Transverse colon (tissue), 4 donors: ENCODE measurements around the gene CRY1. TPM values are rescaled to one million over a fixed set of nuclear protein-coding genes. Genes with fewer than 3 reads are reported as not detected.

Experiments used
- DNase-seq: peaks from one replicate; pipeline ENCODE4 v3.0.0-alpha.2; 2019
- H3K27ac ChIP-seq, 4 donors: fragments of 200-600 bp; sonication (generic); 2 replicates each; pipeline ENCODE4 v1.5.1; 2016 to 2018; ENCODE audit warnings: inconsistent platforms in 4 of 4
- H3K27me3 ChIP-seq: fragments of 200-600 bp; sonication (generic); 2 replicates; pipeline ENCODE4 v1.5.1; 2017; ENCODE audit warnings: inconsistent platforms
- H3K36me3 ChIP-seq, 4 donors: fragments of 200-600 bp; sonication (generic); 2 replicates each; pipeline ENCODE4 v1.5.1; 2017 to 2019; ENCODE audit warnings: inconsistent platforms in 4 of 4
- H3K4me1 ChIP-seq, 4 donors: fragments of 200-600 bp; sonication (generic); 2 replicates each; pipeline ENCODE4 v1.5.1; 2017 to 2020; ENCODE audit warnings: inconsistent platforms in 4 of 4
- H3K4me3 ChIP-seq, 4 donors: fragments of 200-600 bp; sonication (generic); 1 replicate in 1 of 4; 2 replicates in 3 of 4; pipeline versions ENCODE4 v1.5.1 to v1.6.1; 2017 to 2019; ENCODE audit warnings: inconsistent platforms in 4 of 4
- H3K9me3 ChIP-seq, 2 donors: fragments of 200-600 bp; sonication (generic); 2 replicates each; pipeline ENCODE4 v1.5.1; 2017 to 2019; ENCODE audit warnings: inconsistent platforms in 2 of 2
- EP300 ChIP-seq: sonication (generic); formaldehyde crosslinking; IDR thresholded peaks from one replicate; pipeline ENCODE4 v1.6.1; 2017; ENCODE audit warnings: antibody characterized with exemption, low read depth
- POLR2A ChIP-seq: fragments of 450-650 bp; IDR thresholded peaks from one replicate; pipeline ENCODE4 v1.6.1; 2016; ENCODE audit warnings: antibody characterized with exemption, mild to moderate bottlenecking, moderate library complexity
- POLR2AphosphoS5 ChIP-seq, 3 donors: sonication (generic); formaldehyde crosslinking; IDR thresholded peaks; one replicate each; pipeline ENCODE4 v1.6.1; 2016; ENCODE audit warnings: antibody characterized with exemption in 3 of 3
- WGBS, 2 donors: methylation state at CpG; one replicate each; pipeline ENCODE4 v1.1.5; 2018; ENCODE audit warnings: low coverage in 1 of 2; 5-methylcytosine and 5-hydroxymethylcytosine counted together
- in situ Hi-C, 4 donors: fragments of 200-750 bp; cut with MboI; loops; one replicate each; pipeline versions ENCODE4 v1.15.0 to v1.15.1; 2017; ENCODE audit warnings: low sequenced_read_pairs in 3 of 4, low pct_ligation_motif_present in 1 of 4, low pct_unique_long_range_greater_than_20kb in 1 of 4
- intact Hi-C: fragments of 100-400 bp; cut with DNase I; formaldehyde crosslinking; loops from one replicate; pipeline ENCODE4 v1.15.1; 2023; ENCODE audit warnings: low total_unique reads
- total RNA-seq, 4 donors: library from RNA; depleted of rRNA; stranded (reverse); fragments of >200 nt; gene quantifications; one replicate each; pipeline ENCODE4 v1.1.0, GENCODE V29; 2016
- TF ChIP-seq, protein P1 (sequence below), 5 experiments: fragments of 200-600 bp in 3 of 5; fragments of 450-650 bp in 2 of 5; sonication (generic) in 3 of 5; IDR thresholded peaks; 1 replicate in 2 of 5; 2 replicates in 3 of 5; pipeline ENCODE4 v1.5.1; 2016 to 2017; ENCODE audit warnings: antibody characterized with exemption in 5 of 5, inconsistent platforms in 3 of 5, mild to moderate bottlenecking in 2 of 5, moderate library complexity in 1 of 5

The CRY1 gene
- total RNA-seq, 4 donors from 2014 or later: 10.1 to 71.8 (median 21.0) TPM

- DNase-seq: no peak
- Histone ChIP-seq H3K27ac (no peak overlapping the region), H3K27me3 (peaks cover 3% of the 10 kb centered on the region), H3K9me3 (no peaks in the 10 kb centered on the region), H3K4me3 (no peak overlapping the region), H3K36me3 (no peaks in the 10 kb centered on the region), H3K4me1 (no peaks in the 10 kb centered on the region)
- TF ChIP-seq POLR2AphosphoS5 (IDR thresholded peaks at IDR 0.05) (no peak), POLR2A (no peak), EP300 (no peak)
- TF ChIP-seq, protein P1, sequence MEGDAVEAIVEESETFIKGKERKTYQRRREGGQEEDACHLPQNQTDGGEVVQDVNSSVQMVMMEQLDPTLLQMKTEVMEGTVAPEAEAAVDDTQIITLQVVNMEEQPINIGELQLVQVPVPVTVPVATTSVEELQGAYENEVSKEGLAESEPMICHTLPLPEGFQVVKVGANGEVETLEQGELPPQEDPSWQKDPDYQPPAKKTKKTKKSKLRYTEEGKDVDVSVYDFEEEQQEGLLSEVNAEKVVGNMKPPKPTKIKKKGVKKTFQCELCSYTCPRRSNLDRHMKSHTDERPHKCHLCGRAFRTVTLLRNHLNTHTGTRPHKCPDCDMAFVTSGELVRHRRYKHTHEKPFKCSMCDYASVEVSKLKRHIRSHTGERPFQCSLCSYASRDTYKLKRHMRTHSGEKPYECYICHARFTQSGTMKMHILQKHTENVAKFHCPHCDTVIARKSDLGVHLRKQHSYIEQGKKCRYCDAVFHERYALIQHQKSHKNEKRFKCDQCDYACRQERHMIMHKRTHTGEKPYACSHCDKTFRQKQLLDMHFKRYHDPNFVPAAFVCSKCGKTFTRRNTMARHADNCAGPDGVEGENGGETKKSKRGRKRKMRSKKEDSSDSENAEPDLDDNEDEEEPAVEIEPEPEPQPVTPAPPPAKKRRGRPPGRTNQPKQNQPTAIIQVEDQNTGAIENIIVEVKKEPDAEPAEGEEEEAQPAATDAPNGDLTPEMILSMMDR (IDR thresholded peaks at IDR 0.05): no peak
- intact Hi-C loops (no loop called here), in situ Hi-C loops (no loop called here)
- WGBS, 2 donors: 12 to 17% methylated on average over 1 of the region's 1 CpG
Measured at GRCh38 chr12:106945261-106945851, 148.0 kb downstream of the CRY1 start.

DNA sequence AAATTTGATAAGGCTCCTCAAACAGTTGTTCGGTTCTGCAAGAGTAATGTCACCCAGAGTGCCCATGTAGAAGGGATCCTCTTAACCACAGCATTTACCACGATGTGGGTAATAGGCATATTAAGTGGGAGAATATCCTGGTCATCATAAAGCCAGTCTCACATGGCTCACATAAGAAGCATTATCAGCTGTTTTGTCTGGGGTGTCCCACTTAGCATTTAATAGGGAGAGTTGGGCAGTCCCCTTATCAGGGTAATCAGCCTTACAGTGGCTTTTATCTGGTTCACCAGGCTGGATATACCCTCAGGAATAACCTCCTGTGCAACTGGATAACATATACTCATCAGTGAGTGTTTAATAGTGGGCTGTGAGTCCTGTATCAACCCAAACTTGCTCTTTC, 150.6 kb downstream of the CRY1 start:
- no peaks in the 10 kb centered on the region for H3K4me1 ChIP-seq
- peaks cover 3% of the 10 kb centered on the region for H3K27me3 ChIP-seq
- H3K4me3 ChIP-seq: no peak overlapping the region
- 86 to 87% methylated on average over 2 of the region's 2 CpGs for WGBS, 2 donors
- no peaks in the 10 kb centered on the region for H3K9me3 ChIP-seq
- in situ Hi-C loops: no loop called here
- intact Hi-C loops: no loop called here
- no peak overlapping the region for H3K27ac ChIP-seq
- TF ChIP-seq POLR2AphosphoS5 (IDR thresholded peaks at IDR 0.05): no peak
- TF ChIP-seq POLR2A: no peak
- TF ChIP-seq, protein P1 (IDR thresholded peaks at IDR 0.05): no peak
- TF ChIP-seq EP300: no peak
- H3K36me3 ChIP-seq: no peaks in the 10 kb centered on the region
- no peak for DNase-seq

DNA sequence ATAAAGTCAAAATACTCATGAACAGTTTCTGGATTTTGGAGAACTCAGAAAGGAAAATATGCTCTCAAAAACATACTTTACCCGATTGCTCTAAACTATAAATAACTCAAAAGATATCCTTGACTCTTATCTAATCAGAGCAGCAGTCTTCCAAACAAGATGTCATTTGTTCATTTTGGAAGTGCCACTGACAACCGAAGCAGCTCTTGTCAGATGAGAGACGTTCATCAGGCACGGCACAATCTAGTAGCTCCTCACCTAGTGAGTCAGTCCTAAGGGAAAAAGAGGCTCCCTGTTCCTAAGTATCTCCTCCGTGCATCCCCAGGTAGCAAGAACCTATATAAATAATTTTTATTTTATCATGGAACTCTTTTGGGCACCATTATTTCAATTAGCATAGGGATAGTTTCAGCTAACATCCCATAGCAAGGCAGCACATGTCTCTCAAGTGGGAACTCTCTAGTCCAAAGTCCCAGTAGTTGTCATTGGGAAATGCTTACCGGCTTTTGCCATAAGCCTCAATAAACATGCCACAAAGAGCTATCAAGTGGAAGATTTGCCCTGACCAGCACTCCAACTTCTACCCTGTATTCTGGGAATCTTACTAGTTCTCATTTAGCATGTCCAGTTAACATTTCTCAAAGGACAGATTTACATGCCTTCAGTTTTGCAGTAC, 151.7 kb downstream of the CRY1 start:
- TF ChIP-seq POLR2A (no peak), POLR2AphosphoS5 (IDR thresholded peaks at IDR 0.05) (no peak), EP300 (no peak)
- TF ChIP-seq, protein P1 (IDR thresholded peaks at IDR 0.05): no peak
- in situ Hi-C loops: no loop called here
- DNase-seq: no peak

More for the DNA sequence above, 151.7 kb downstream of the CRY1 start:
- Histone ChIP-seq H3K27ac (no peak overlapping the region), H3K36me3 (no peaks in the 10 kb centered on the region), H3K27me3 (no peaks in the 10 kb centered on the region), H3K4me1 (no peaks in the 10 kb centered on the region), H3K4me3 (no peak overlapping the region), H3K9me3 (no peaks in the 10 kb centered on the region)
- WGBS, 2 donors: 75 to 82% methylated on average over 2 to 6 of the region's 6 CpGs
- intact Hi-C loops: no loop called here

Other genes starting within 250 kb of the CRY1 start
- 10 to 100 TPM; 13.5 to 34.6 (median 18.7) TPM for gene TMEM263, start 137.6 kb downstream of the CRY1 start, total RNA-seq
- gene MTERF2, start 106.4 kb downstream of the CRY1 start, total RNA-seq: 10 to 100 TPM in 1 of 4 donors, 1 to 10 TPM in 3; 3.0 to 14.8 (median 8.7) TPM